ENCODE measurements around the gene SIRT5.

The SIRT5 gene

GRCh38 chr6:13635948-13636658 is 61.7 kb downstream of the SIRT5 start:
- DNase-seq (ENCODE audit: low read depth in 2 of 2), result no peak

- no peak for DNase-seq (ENCODE audit: low read depth in 2 of 2)
Measured at GRCh38 chr6:13638014-13638413, 63.6 kb downstream of the SIRT5 start.

GRCh38 chr6:13638626-13639025 is 64.2 kb downstream of the SIRT5 start:
- no peak for DNase-seq (ENCODE audit: low read depth in 2 of 2)

GRCh38 chr6:13641315-13641714 is 66.9 kb downstream of the SIRT5 start:
- DNase-seq (ENCODE audit: low read depth in 2 of 2), result no peak

- DNase-seq (ENCODE audit: low read depth in 2 of 2), result no peak
Measured at GRCh38 chr6:13643125-13643524, 68.7 kb downstream of the SIRT5 start.

- DNase-seq (ENCODE audit: low read depth in 2 of 2), result no peak
Measured at GRCh38 chr6:13648850-13649249, 74.4 kb downstream of the SIRT5 start.

- DNase-seq (ENCODE audit: low read depth in 2 of 2), result no peak
Measured at GRCh38 chr6:13649393-13649792, 75.0 kb downstream of the SIRT5 start.

GRCh38 chr6:13653296-13653695 is 78.9 kb downstream of the SIRT5 start:
- DNase-seq (ENCODE audit: low read depth in 2 of 2), result no peak

GRCh38 chr6:13654496-13654895 is 80.1 kb downstream of the SIRT5 start:
- DNase-seq (ENCODE audit: low read depth in 2 of 2), result no peak

- DNase-seq (ENCODE audit: low read depth in 2 of 2), result no peak
Measured at GRCh38 chr6:13655700-13656099, 81.3 kb downstream of the SIRT5 start.

GRCh38 chr6:13660273-13660672 is 85.9 kb downstream of the SIRT5 start:
- no peak for DNase-seq (ENCODE audit: low read depth in 2 of 2)

GRCh38 chr6:13660893-13661292 is 86.5 kb downstream of the SIRT5 start:
- DNase-seq (ENCODE audit: low read depth in 2 of 2), result no peak

- DNase-seq (ENCODE audit: low read depth in 2 of 2), result no peak
Measured at GRCh38 chr6:13661647-13662046, 87.2 kb downstream of the SIRT5 start.

GRCh38 chr6:13662651-13663334 is 88.4 kb downstream of the SIRT5 start:
- DNase-seq (ENCODE audit: low read depth in 2 of 2), result no peak

GRCh38 chr6:13663986-13664385 is 89.6 kb downstream of the SIRT5 start:
- no peak for DNase-seq (ENCODE audit: low read depth in 2 of 2)
